SK-N-MC (cell line): ENCODE data around the gene WASL.
"Not testable (repeated sequence)": the region's sequence is repeated elsewhere in the genome, so short reads cannot be mapped to it uniquely, and the experiment has no call there.

ENCODE experiments used
- EZH2 ChIP-seq: fragments of 200-600 bp; sonication (generic); IDR thresholded peaks from one replicate; pipeline ENCODE4 v1.6.1; 2017; ENCODE audit warnings: antibody characterized with exemption
- POLR2AphosphoS5 ChIP-seq: IDR thresholded peaks from 2 replicates; pipeline ENCODE4 v1.6.1; 2012; ENCODE audit warnings: mild to moderate bottlenecking, low read depth, low read length, borderline replicate concordance

DNA sequence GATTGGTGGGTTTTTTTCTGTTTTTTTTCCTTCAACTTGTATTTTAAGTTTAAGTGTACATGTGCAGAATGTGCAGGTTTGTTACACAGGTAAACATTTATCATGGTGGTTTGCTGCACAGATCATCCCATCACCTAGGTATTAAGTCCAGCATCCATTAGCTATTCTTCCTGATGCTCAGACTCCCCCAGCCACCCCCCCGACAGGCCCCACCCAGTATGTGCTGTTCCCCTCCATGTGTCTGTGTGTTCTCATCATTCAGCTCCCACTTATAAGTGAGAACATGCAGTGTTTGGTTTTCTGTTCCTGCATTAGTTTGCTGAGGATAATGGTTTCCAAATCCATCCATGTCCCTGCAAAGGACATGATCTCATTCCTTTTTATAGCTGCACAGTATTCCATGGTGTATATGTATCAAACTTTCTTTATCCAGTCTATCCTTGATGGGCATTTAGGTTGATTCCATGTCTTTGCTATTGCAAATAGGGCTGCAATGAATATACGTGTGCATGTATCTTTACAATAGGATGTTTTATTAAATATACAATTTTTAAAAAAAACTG lies 114.7 kb downstream of the WASL start:
- TF ChIP-seq EZH2, POLR2AphosphoS5: not testable (repeated sequence)
